H1 (cell line): ENCODE measurements around the gene TXNIP. TPM values are rescaled to one million over a fixed set of nuclear protein-coding genes. Genes with fewer than 3 reads are reported as not detected.

Experiments used
- E2F6 ChIP-seq: IDR thresholded peaks from 2 replicates; pipeline ENCODE4 v1.6.1; 2012; ENCODE audit warnings: inconsistent platforms
- GABPA ChIP-seq: IDR thresholded peaks from 2 replicates; pipeline ENCODE4 v1.6.1; 2011; ENCODE audit warnings: mild to moderate bottlenecking, low read length, moderate library complexity, borderline replicate concordance; ENCODE audit not compliant: insufficient read depth
- HDAC6 ChIP-seq: IDR thresholded peaks from one replicate; pipeline ENCODE4 v1.7.1; 2012; ENCODE audit warnings: low read depth, mild to moderate bottlenecking, inconsistent platforms, low read length, moderate library complexity
- NANOG ChIP-seq: IDR thresholded peaks from 2 replicates; pipeline ENCODE4 v1.6.1; 2011; ENCODE audit warnings: low read length, low read depth, mild to moderate bottlenecking, inconsistent platforms; ENCODE audit not compliant: insufficient read depth, poor library complexity, severe bottlenecking
- POLR2AphosphoS5 ChIP-seq: IDR thresholded peaks from 2 replicates; pipeline ENCODE4 v1.6.1; 2011; ENCODE audit warnings: low read depth, low read length
- RBBP5 ChIP-seq: IDR thresholded peaks from 2 replicates; pipeline ENCODE4 v1.7.1; 2012; ENCODE audit warnings: low read depth, mild to moderate bottlenecking, inconsistent platforms, low read length, moderate library complexity, borderline replicate concordance
- polyA plus RNA-seq, 7 experiments: library from polyadenylated mRNA; depleted of rRNA in 3 of 7; stranded (reverse) in 5 of 7; unstranded in 2 of 7; fragments of >200 nt in 5 of 7; fragments of 200-250 nt in 2 of 7; gene quantifications; 1 replicate in 5 of 7; 2 replicates in 1 of 7; 4 replicates in 1 of 7; pipeline versions ENCODE4 v1.2.1 to v1.2.3, GENCODE V29; 2011 to 2013; ENCODE audit warnings: missing spikeins in 2 of 7, mixed read lengths in 2 of 7
- total RNA-seq: library from RNA; stranded (reverse); fragmentation: NEBNext Ultra II Directional; extraction: Animal tissue kit (Norgen Biotek cat#: 25700); gene quantifications from 2 replicates; pipeline ENCODE4 v1.2.1, GENCODE V29; 2021

Gene TXNIP
- total and polyA plus RNA-seq, 2 of the 8 experiments (the other 6 are each of a cell fraction or from before 2014, with no cell fraction given), result 12.3 to 56.8 TPM

GRCh38 chr1:145992502-145992936 lies 3.9 kb downstream of the TXNIP start (continued):
- TF ChIP-seq GABPA (no peak), POLR2AphosphoS5 (no peak), NANOG (no peak), HDAC6 (no peak), E2F6 (no peak), RBBP5 (no peak)
